NCI-H460 (cell line): ENCODE data around the gene MYF5. TPM values are rescaled to one million over a fixed set of nuclear protein-coding genes. Genes with fewer than 3 reads are reported as not detected.
"Not testable (repeated sequence)": the region's sequence is repeated elsewhere in the genome, so short reads cannot be mapped to it uniquely, and the experiment has no call there.

ENCODE experiments used
- DNase-seq: peaks from one replicate; pipeline ENCODE4 v3.0.0-alpha.2; 2016; ENCODE audit warnings: low read depth; ENCODE audit errors: extremely low read depth
- polyA plus RNA-seq: library from polyadenylated mRNA; depleted of rRNA; stranded (reverse); fragments of >200 nt; gene quantifications from 2 replicates; pipeline ENCODE4 v1.2.3, GENCODE V29; 2014; cell fraction: nucleus; rRNA removed
- total RNA-seq: library from RNA; depleted of rRNA; stranded (reverse); fragments of >200 nt; shearing (Covaris generic); gene quantifications from 2 replicates; pipeline ENCODE4 v1.2.3, GENCODE V29; 2014; rRNA removed

The MYF5 gene
- not detected in 2 replicates for total RNA-seq
- polyA plus RNA-seq = not detected in 2 replicates

DNA sequence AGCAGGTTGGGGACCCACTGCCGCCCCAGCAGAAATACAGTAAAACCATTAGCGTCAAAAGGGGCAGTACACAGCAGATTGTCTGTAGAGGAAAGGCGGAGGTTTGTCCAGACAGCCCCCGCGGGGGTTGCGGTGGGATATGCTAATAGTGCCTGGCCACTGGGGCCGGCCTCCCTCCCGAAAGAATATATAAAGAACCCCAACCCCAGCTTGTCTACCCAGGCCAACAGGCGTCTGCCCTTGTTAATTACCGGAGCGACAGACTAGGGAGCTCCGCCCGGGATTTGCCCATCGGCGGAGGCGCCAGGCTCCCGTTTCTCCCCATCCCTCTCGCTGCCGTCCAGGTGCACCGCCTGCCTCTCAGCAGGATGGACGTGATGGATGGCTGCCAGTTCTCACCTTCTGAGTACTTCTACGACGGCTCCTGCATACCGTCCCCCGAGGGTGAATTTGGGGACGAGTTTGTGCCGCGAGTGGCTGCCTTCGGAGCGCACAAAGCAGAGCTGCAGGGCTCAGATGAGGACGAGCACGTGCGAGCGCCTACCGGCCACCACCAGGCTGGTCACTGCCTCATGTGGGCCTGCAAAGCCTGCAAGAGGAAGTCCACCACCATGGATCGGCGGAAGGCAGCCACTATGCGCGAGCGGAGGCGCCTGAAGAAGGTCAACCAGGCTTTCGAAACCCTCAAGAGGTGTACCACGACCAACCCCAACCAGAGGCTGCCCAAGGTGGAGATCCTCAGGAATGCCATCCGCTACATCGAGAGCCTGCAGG lies at the start of gene MYF5:
Gene MYF5, plus strand, starts transcription at position 217 of the 774 bp plus-strand sequence. Its CDS starts 152 bp downstream, at position 369.
- no peak for DNase-seq

DNA sequence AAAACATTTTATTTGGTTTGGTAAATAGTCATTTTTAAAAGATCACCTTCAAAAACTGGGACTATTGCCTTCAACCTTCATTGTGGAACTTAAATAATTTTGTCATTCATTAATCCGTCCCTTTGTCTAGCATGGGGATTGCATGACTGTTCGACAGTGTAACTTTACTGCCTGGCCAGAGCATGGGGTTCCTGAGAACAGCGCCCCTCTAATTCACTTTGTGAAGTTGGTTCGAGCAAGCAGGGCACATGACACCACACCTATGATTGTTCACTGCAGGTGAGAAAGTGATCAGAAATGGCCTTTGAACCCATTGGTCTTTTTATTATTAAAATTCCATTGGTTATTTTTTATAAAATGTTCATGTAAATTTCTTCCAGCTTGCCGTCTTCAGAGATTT lies 46.5 kb upstream of the MYF5 start:
- DNase-seq = no peak

DNA sequence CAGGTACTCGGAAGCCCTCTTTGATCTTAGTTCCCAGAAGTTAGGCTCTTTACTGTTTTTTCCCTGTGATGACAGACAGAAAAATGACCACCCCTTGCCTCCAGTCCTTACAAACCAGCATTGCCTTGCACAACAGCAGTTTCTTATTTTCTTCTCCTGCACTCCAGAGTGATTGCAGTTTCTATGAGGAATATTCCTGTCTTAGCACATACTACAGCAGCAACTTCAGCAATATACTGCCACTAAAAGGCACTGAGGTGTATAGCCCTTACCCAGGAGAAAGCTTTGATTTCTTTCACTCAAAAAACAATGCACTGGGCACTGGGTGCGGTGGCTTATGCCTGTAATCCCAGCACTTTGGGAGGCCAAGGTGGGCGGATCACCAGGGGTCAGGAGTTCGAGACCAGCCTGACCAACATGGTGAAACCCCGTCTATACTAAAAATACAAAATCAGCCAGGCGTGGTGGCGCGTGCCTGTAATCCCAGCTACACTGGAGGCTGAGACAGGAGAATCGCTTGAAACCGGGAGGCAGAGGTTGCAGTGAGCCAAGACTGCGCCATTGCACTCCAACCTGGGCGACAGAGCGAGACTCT lies 40.6 kb upstream of the MYF5 start:
- not testable (repeated sequence) for DNase-seq

DNA sequence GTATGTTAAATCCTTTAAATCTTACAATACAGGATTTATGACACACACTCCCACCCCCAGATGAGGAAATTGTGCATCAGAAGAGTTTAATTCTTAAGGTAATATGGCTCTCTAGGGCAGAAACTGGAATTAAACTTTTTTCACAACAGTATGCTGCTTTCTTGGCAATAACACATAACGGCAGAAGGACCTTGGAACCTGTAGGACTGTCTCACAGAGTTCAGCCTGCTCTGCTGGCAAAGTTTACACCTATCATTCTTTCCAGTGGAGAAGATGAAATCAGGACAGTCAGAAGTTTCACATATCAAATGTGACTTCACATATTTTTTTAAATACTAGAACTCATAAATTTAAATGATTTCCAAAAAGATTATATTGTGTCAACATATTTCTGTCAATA lies 39.9 kb upstream of the MYF5 start:
- no peak for DNase-seq

DNA sequence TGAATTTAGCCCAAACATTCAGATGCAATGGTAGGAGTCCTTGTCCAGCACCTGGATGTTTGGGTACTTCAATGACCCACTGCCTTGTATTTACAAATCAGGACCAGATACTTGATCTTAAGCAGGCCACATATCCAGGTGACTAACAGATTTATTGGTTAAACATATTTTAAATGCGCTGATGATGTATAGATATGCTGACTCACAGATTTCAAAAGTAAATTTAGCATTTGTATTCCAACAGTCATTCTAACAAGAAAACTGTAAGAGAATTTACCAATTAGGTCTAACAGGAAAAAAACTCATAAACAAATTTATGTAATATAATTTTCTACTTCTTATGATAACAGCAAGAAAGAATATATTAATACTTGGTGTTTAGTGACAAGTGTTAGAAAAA lies 38.7 kb upstream of the MYF5 start:
- no peak for DNase-seq

DNA sequence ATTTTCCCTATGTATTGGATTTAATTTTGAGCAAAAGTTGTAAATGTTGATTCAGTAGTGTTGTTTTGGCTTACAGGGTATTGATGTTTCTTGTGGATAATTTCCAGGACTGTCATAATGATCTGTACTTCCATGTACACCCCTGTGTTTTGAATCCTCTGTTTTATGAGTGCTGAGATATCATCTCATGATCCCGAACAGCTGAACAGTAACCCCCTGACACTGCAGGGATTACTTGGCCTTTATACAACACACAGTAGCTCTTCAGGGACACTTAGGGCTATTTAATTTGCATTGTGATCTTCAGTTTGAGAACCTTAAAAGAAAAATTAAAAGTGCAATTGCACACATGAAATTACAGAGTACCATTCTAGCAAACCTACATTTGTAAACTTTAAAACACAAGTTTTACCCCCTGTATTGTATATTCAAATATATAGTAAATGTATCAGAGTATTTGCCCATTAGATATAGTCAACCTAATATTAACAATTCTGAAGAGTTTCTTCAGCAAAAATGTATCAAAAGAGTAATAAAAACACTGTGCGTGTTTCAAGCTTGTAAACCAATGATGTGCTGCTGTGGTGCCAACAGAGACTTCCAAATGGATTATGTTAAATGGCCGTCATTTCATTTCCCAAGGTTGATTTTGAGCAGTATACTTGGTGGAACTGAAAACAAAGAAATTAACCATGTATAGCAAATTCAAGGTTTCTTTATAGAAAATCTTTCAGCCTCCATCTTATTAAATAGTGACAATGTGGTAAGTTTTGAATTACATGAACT lies 37.2 kb upstream of the MYF5 start:
- no peak for DNase-seq

DNA sequence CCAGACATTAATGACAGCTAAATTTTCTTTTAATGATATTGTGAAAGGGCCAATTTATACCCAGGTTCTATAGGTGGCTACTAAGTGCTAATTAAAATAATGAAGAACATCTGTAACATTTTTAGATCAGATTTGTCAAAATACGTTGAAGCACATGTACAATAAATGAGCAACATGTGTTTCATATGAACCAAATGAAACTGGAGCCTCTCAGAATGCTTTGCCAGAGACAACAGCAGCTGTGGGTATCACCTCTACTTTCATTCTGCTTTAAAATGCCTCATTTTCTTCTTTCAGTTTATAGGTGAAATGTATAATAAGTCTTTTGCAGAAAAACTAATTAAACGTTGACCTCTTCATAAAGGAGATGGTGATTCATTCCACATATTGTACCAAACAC lies 35.4 kb upstream of the MYF5 start:
- no peak for DNase-seq

DNA sequence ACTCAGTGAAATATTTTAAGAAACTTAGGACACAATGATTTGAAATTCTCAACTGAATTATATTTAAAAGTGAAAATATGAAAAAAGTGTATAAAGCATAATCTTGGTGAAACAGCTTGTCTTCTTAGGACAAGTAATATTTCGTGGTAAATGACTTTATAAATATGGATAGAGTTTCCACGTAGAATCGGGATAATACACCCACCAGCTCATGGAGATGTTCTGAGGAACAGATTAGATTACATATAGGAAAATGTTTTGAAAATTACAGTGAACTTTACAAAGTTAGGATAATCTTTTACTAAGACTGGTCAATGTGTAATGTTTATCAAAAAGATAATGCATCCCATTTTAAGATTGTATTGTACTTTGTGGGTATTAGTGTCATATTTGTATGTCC lies 34.9 kb upstream of the MYF5 start:
- DNase-seq = no peak

DNA sequence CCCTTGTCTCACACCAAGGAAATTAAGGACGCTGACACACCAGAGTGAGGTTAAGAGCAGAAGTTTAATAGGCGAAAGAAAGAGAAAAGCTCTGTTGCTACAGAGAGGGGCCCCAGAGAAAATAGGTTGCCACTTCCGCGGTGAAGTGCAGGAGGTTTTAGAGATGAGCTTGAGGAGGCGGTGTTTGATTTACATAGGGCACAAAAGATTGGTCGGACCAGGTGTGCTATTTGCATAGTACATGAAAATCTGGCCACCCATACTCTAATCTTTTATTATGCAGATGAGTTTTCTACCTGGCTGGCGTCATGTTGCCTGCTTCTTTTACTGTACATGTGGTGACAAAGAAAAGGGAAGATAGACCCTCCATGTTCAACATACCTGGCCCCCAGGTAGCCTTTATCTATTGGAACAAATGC lies 32.6 kb upstream of the MYF5 start:
- no peak for DNase-seq

DNA sequence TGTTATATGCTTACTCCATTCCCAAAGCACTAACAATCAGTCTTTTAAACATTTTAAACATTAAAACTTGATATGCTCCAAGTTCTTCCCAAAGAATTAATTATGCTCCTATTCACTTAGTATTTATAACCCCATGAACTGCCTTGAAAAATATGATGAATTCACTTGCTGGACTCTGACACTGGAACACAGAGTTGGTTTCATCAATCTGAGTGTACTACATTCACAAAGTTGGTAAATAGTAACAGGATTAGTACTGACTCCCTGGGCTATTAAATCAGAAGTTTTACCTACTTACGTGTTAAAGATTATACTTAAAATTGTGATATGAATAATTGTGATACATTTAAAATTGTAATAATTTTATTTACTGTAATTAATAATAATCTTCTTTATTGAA lies 26.6 kb upstream of the MYF5 start:
- no peak for DNase-seq

DNA sequence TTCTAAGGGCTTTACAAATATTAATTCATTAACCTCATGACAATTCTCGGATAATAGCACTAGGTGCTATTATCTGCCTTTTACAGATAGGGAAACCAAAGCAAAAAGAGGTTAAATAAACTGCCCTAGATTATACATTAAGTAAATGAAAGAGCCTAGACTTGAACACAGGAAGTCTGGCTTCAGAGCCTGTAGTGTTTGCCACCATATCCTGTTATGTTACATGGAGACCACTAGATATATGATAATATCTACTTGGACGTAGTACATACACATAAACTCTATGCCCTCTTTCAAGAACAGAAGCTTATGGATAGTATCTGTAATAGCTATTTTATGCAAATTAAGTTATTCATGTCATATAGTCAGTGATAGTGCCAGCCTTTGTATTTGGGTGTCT lies 26.2 kb upstream of the MYF5 start:
- no peak for DNase-seq

DNA sequence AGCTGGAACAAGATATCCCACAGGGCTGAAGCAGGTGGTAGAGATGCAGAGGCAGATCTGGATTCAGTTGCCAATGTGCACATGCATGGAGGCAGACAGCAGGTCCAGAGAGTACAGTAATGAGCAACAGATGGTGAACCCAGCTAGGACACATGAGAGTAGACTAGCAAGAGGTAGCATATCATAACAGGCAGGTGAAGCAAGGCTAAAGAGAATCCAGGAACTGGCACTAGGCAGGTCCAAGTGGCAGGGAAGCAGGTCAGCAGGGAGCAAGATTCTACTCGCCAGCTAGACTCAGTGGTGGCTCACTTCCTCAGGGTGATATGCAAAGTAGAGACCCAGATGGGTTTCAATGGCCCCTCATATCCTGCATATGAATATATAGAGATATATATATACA lies 24.6 kb upstream of the MYF5 start:
- DNase-seq = no peak

DNA sequence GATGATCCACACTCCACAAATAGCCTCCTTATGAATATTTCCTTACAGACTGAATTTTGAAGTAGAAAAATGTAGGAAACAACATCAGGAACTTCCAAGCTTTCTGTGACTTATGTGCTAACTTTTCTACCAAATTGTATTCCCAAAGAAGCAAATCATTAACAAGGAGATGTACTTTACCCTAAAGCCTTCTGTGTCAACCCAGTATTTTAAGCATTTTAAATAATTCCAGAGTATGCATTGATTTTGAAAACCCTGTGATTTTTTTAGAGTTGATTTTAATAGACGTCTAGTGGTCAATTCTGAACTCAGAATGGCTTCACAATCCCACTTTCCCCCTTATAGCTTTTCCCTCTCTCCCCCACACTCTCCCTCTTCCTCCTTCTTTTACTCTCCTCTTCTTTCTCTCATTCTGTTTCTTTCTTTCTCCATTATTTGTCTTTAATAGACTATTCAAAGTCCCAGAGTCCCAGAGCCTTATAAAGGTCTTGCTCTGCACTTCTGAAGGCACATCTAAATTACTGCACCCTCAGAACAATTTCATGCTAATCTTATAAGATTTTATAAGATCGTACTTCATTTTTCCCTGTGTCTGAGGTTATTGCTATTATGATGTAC lies 19.3 kb upstream of the MYF5 start:
- DNase-seq = no peak

DNA sequence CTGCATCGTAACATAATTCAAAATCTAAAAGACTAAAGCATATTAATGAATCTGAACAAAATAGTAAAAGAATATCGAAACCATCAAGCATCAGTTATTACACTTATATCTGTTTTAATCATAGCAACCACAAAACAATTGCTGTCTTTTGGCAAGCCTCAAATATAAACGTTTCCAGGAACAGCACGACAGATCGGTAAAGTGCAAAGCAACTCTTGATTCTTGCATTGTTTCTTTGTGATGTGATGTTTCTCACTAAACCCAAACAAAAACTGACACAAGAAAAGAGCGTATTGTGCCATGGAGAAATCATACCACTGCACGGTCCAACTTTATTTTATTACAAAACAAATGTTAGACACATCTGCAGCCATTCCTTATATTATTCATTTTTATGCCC lies 18.5 kb upstream of the MYF5 start:
- DNase-seq = no peak

DNA sequence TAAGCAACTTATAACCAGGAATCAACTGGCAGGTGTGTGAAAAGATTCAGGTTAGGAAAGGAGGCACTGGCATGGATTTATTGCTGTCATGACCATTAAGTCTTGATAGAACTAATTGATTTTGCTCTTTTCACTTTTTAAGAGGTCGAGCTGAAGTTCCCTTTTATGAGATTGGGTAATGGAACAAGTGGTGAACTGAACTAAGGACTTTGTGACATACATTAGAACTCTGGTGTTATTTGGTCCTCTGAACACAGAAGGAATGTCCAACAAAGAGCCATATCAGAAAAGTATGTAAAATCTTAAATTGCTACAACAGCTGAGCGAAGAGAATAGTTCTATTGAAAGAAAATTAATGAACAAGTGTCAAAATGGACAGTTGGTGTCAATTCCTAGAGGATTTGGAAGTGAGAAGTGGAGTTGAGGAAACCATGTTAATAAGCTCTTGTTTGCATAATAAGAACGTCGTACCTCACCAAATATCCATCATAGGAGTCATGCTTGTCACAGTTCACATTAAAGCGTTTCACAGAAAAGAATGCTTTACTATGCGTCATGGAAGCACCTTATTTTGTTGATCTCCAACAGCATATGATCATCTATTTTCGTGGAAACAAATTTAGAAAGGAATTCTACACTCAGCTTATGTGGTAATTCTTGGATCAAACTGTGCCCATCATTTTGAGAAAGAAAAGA lies 17.7 kb upstream of the MYF5 start:
- no peak for DNase-seq

DNA sequence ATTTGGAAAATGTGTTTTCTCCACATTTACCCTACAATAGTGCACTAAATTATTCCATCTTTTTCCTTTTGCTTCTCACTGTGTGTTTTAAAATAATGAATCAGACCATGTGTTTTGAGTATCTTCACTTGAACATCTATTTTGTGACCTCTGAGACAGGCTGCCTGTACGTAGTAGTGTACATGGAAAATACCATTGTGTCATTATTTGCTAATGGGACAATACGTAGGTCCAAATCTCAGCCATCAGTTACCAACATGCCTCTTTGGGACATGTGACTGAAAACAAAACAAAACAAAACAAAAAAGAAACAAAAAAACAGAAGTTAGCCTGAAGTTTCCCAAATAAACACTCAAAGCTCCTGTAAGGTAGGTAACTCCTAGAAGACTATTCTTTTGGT lies 16.4 kb upstream of the MYF5 start:
- no peak for DNase-seq

DNA sequence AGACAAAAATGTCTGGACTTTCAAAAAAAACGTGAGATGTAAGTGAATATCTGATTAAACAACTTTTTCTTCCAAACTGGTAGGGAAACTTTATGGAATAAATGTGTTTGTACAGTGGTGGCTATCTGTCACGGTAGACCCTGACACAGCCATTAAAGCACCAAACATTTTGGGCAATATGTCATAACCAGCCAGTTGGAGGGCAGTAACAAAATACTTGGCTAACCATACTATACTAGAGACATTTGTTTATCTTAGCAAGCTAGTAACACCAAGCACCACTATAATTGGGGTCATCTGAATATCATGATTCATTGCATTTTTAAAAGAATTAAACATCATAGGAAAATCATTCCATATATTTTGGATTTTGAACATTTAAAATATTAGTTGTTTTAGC lies 15.3 kb upstream of the MYF5 start:
- no peak for DNase-seq

DNA sequence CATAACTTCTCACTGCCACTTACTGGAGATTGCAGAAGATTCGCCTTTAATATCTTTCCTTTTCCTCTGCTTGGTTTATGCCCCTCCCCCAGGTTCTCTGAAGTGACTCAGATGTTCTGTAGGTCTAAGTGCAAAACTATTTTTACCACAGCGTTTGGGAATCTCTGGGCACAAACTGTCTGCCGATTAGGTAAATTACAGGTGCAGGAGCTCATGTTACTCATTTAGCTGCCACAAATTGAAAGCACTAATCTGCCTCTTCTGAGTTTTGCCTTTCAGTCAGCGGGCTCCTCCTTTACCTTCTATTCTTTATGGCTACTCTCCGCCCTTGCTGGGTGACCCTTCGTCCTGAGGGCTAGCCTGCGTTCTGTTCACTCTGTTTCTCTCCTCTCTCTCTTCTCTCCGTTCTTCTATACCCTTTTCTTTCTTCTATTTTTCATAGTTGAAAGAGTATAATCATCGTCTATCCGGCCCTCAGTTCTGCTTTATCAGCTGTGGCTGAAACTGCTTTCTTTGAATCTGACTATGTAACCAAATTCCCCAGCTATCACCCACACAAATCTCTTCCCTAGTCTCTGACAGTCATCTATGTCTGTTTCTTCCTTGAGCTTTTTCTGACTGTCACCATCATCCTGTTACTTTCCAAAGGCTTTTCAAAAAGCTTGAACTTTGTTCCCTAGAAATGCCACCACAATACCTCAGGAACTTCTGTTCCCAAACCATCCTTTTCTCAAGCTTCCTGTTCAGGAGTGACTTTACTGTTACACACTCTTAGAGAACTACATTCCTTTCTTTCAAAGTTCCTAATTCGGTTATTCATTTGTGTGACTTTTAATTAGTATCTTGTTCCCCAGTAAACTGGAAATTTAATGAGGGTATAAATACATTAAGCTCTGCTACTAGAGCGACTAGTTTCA lies 13.6 kb upstream of the MYF5 start:
- peak; percentile 38 for DNase-seq

DNA sequence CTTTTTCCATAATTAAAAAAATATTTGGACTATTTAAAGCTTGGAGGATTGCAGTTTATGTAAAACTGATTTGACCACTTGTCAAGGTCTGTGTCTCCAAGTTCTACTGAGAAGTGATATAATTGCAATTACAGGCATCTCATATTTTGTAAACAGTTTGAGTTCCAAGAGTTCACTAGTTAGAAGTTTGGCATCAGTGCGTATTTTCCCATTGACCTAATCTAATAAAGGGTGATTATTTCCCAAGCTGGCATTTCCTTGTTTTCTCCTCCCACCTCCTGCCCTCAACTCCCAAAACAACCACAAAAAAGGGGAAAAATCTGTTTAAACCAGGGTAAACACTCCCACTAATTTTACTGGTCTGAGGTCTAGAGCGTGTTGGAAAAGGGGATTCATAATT lies 12.3 kb upstream of the MYF5 start:
- no peak for DNase-seq
